Middle frontal gyrus (tissue), 1 donor: ENCODE results near the gene CYB5B.
"Not testable (repeated sequence)": the region's sequence is repeated elsewhere in the genome, so short reads cannot be mapped to it uniquely, and the experiment has no call there.

ENCODE experiments used
- DNase-seq: peaks from one replicate; pipeline ENCODE4 v3.0.0-alpha.2; 2015; ENCODE audit warnings: low spot score; ENCODE audit errors: extremely low spot score

Gene CYB5B

DNA sequence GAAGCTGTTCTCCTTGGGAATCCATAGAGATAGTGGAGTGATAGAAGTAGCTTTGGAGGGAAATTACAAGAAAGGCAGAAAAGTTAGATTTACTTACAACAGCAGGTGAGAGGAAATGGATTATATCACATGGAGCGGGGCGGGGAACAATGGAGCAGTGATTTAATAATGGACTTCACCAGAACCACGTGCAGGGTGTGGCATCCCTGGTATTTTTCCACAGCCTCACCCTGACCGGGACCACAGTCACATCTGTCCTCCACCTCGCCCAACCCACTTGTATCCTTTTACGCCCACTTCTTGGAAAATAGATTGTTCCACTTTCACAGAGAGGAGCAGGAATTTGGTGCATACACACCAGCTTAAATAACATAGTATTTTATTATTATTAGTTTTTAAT, 15.9 kb upstream of the CYB5B start:
- no peak for DNase-seq

DNA sequence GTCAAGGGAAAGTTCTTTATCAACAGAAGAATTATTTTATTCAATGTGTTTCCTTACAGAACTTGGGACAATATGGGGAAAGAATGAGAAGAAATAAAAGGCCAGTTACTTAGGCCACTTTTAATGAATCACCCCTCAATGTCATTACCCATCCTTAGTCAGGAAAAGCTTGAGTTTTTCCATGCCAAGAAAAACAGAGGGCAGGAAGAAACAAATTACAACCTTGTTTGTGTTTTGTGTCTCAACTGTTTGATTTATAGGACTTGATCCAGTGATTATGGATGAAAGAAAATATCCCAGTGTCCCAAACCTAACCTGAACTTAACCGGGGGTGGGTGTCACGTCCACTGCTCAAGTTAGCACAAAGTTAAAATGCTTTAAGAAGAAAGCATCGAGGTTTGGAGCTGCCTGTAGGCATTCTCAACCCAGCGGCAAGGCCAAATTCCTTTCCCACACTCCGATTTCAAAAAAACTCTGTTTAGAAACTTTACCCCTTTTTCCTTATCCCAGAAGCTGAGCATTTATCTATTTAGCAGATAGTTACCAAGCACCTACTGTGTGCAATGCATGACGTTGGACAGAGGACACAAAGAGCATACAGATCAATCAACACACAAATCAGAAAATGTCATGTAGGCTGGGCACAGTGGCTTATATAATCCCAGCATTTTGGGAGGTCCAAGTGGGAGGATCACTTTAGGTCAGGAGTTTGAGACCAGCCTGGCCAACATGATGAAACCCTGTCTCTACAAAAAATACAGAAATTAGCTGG, 14.0 kb upstream of the CYB5B start:
- no peak for DNase-seq

GRCh38 chr16:69411064-69411985, 13.1 kb upstream of the CYB5B start:
- no peak for DNase-seq

DNA sequence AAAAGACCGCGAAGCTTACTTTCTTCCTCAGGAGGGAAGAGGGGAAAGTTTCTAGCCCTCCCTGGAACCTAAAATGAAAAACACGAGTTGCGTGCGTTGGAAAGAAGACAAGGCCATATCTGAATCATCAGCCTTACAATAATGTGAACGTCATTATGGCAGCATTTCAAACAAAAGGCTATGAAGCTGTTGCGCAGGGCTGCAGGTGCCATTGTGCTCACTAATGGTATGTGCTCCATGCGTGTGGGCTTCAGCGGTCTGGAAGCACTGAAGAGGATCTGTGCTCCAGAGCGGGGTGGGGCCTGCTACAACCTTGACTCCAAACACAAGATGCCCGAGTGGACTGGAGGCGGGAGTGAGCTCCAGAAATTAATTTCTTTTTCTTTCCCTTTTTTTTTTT, 12.1 kb upstream of the CYB5B start:
- DNase-seq = no peak

DNA sequence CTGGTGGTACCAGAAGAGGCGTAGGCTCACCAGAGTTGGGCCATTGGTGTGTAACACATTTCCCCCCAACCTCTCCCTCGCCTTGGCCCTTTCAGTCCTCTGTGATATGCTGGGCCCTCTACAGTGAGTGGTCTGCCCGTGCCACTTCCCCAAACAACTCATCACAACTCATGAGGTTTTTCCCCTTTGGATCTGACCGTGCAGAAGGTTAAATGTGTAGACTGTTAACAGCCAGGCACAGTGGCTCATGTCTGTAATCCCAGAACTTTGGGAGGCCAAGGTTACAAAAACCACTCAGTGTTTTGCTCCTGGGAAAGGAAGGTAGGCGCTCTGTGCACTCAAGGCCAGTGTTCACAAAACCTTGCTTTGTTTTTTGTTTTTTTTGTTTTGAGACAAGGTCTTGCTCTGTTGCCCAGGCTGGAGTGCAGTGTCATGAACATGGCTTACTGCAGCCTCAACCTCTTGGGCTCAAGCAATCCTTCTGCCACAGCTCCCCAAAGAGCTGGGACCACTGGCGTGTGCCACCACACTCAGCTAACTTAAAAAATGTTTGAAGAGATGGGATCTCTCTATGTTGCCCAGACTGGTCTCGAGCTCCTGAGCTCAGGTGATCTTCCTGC, 11.3 kb upstream of the CYB5B start:
- no peak for DNase-seq

GRCh38 chr16:69417520-69418199, 6.8 kb upstream of the CYB5B start:
- no peak for DNase-seq

GRCh38 chr16:69419956-69420355, 4.5 kb upstream of the CYB5B start:
- DNase-seq = no peak

DNA sequence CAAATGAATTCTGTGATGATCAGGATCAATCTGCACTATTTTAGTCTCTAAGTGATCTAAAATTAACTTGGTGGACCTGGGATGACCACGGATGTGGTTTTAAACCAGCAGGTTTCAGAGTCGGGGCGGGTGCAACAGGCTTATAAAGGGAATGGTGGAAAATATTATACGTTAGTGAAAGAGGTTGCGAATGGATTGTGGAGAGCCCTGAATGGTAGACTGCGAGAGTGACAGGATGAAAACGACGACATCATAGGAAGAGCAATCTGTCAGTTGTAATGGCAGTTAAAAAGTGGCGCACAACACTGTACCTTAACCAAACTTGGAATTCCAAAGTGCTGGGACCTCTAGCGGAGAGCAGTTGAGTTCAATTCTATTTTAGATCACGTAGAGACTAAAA, 1.2 kb upstream of the CYB5B start:
- no peak for DNase-seq

- DNase-seq = no peak
Measured at GRCh38 chr16:69424935-69425784, 741 bp downstream of the CYB5B start.

GRCh38 chr16:69428652-69429051, 4.2 kb downstream of the CYB5B start:
- DNase-seq = no peak

DNA sequence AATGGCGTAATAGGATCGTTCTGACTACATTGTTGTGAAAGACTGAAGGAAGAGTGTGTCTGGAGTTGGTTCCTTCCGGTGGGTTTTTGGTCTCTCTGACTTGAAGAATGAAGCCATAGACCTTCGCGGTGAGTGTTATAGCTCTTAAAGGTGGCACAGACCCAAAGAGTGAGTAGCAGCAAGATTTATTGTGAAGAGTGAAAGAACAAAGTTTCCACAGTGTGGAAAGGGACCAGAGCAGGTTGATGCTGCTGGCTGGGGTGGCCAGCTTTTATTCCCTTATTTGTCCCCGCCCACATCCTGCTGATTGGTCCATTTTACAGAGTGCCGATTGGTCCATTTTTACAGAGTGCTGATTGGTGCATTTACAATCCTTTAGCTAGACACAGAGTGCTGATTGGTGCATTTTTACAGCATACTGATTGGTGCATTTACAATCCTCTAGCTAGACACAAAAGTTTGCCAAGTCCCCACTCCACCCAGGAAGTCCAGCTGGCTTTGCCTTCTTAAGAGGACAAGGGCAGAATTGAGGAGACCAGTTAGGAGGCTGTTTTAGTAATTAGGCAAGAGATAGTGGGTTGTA, 4.7 kb downstream of the CYB5B start:
- DNase-seq = not testable (repeated sequence)

- no peak for DNase-seq
Measured at GRCh38 chr16:69431948-69432468, 7.6 kb downstream of the CYB5B start.

DNA sequence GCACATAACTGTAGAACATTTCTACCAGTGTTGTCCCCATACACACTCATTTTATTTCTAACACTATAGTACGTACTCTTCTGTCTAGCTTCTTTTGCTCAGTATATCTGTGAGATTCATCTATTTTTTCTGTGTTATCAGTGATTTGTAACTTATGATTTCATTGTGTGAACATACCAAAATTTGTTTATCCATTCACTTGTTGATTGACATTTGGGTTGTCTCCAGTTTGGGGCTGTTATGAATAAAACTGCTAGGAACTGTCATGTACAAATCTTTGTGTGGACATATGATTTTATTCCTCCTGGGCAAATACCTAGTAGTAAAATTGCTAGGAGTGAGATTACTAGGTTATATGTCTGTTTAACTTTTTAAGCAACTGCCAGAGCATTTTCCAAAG, 9.6 kb downstream of the CYB5B start:
- no peak for DNase-seq

DNA sequence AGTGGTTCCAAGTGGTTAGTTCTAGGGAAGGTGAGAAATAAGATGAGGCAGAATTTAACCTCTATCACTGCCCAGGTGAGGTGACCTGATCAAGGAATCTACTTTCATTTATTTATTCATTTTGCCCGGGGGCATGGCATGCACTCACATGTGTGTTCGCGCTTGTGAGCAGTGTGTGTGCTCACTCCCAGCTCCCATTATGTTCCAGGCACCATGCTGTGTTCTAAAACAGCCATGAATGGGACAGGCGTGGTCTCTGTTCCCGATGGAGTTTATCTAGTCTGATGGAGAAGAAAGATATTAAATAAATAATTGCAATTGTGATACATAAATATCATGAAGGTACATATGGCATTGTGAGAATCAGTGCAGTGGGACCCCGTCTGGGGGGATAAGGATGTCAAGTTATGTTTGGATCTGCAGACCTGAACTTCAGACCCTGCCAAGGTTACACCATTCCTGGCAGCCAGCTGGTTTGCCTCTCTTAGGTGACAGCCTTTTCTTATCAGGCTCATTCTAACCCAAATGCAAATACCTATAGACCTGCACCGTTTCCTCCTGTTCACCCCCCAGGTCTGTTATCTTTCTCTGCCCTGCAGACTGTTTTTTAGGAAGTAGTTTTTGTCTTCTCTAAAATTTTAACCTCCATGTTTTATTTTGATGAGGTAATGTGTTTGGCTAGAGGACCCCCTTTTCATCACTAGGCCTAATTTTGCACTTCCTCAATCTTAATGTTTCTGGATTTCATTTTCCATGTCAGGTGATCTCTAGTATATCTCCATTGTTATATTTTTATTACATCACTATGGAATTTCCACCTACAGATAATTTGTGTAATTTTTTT, 11.8 kb downstream of the CYB5B start:
- no peak for DNase-seq

GRCh38 chr16:69436896-69437295, 12.5 kb downstream of the CYB5B start:
- no peak for DNase-seq

GRCh38 chr16:69438465-69438864, 14.0 kb downstream of the CYB5B start:
- no peak for DNase-seq

DNA sequence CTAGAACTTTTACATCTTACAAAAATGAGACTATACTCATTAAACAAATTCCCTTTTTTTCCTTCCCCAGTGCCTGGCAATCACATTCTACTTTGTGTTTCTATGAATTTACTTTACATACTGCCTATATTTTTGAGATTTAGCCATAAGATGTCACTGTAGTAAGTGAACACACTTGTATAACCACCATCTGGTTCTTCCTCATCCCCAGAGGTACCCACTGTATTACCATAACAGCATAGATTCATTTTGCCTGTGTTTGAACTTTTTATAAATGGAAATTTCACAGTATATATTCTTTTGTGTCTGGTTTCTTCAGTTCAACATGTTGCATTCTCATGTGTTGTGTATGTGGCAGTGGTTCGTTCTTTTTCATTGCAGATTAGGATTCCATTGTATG, 15.8 kb downstream of the CYB5B start:
- no peak for DNase-seq

GRCh38 chr16:69441030-69441429, 16.6 kb downstream of the CYB5B start:
- not testable (repeated sequence) for DNase-seq
